ENCODE measurements around the gene MED8.
"Not testable (repeated sequence)": the region's sequence is repeated elsewhere in the genome, so short reads cannot be mapped to it uniquely, and the experiment has no call there.

MED8 gene

DNA sequence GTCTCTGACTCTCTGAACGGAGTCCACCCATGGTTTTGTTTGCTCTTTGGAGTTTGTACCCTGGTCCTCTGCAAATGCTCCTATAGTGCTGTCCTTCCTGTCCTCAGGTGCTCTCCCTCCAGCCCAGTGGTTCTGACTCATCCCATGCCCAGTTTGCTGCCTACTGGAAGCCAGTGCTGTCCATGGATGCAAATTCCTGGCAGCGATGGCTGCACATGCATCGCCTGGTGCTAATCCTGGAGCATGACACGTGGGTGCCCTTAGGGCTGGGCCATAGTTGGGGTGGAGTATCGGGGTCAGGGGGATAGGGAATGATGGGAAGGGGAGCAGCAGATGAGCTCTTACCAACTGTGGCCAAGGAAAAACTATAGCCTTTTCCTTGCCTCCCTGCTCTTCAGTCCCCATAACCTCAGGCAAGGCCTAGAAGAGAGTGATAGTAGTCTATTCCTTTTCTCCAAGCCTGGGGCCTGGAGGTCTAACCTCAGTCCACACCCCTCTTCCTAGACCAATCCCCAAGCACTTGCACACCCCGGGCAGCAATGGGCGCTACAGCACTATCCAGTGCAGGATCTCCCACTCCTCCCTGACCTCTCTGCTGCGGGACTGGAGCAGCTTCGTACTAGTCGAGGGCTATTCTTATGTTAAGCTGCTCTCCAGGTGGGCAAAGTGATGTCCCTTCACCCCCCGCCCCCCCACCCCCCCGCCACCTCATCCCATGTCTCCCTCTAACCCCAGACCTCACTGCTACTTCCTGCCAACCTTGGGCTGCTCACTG lies 32.6 kb upstream of the MED8 start:
- DNase-seq (ENCODE audit: low spot score) = no peak

DNA sequence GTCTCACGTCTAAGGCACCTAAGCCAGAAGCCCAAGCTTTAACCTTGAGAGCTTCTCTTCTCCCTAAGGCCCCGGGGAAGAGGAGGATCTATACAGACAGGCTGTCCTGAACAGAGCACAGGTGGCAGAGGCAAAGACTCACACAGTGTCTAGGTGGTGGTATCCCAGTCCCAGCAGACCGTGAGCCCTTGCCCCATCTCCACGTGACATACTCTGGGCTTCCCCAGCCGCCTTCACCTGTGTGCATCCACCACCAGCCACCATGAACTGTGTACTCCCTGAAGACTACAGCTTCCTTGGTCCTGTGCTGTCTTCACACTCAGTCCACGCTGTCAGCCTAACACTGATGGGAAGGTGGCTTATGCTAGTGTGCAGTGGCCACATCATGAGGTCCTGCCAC lies 31.8 kb upstream of the MED8 start:
- no peak for DNase-seq (ENCODE audit: low spot score)

DNA sequence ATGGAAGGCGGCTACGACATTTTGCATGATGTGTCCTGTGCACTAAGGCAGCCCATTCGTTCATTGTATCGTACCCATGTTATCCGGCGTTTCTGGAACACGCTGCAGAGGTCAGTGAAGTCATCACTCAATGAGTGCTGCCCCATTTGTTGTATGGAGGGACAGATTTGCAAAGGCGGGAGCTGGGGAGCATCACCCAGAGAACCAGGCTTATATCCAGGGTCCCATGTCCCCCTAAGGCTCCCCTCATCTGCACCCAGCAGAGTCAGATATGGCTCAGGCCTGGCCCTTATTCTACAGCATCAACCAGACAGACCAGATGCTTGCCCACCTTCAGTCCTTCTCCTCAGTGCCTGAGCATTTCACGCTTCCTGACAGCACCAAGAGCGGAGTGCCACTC lies 31.3 kb upstream of the MED8 start:
- no peak for DNase-seq (ENCODE audit: low spot score)

DNA sequence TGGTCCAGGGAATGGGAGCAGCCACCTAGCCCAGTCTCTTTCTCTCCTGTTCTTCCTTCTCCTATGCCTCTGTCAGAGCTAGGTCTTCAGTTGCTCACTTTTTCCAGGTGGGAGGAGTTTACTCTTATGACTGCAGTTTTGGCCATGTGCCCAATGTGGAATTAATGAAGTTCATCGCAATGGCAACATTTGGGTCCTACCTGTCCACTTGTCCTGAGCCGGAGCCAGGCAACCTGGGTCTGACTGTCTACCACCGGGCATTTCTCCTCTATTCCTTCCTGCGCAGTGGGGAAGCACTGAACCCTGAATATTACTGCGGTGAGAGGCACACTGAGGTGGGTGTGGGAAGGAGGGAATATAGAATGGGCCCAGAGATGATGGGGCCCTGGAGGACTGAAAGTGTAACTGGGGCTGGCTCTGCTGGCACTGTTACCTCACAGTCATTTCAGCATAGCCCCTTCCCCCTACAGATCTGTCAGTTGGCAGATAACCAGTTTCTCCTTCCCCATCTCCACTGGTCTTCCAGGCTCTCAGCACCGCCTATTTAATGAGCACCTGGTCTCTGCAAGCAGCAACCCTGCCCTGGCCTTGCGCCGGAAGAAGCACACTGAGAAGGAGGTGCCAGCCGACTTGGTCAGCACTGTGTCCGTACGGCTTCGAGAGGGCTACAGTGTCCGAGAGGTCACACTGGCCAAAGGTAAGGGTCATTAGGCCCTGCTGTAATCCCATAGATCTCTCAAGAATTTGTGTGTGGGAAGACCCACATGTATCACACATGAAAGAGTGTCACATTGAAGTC lies 30.2 kb upstream of the MED8 start:
- DNase-seq (ENCODE audit: low spot score) = no peak

DNA sequence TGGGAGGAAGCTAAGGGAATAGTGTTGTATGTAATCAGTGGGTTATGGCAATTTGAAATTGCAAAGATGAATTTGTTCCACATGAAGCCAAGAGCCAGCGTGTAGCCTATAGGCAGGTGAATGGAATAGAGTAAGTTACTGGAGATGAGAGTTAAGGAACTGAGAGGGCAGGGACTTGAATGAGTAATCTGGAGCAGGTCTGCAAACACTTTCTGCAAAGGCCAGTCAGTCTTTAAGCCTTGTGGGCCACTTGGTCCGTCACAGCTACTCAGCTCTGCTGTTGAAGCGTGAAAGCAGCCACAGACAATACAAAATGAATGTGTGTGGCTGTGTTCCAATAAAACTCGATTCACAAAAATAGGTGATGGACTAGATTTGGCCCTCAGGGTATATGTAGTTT lies 29.3 kb upstream of the MED8 start:
- no peak for DNase-seq (ENCODE audit: low spot score)

DNA sequence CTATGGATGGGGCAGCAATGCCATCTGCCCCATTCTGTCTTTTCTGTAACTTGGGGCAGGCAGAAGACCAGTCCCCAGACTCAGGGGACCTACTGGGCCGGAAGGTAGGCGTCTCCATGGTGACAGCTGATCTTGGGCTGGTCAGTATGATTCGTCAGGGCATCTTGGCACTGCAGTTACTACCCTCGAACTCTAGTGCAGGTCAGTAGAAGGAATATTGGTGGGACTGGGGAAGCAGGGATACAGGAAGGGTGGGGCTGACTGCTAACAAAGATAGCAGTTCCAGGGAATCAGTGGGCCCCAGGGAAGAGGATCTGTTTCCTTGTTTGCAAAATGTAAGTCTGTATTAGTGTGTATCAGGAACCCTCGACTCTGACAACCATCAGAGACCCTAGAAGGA lies 26.3 kb upstream of the MED8 start:
- no peak for DNase-seq (ENCODE audit: low spot score)

DNA sequence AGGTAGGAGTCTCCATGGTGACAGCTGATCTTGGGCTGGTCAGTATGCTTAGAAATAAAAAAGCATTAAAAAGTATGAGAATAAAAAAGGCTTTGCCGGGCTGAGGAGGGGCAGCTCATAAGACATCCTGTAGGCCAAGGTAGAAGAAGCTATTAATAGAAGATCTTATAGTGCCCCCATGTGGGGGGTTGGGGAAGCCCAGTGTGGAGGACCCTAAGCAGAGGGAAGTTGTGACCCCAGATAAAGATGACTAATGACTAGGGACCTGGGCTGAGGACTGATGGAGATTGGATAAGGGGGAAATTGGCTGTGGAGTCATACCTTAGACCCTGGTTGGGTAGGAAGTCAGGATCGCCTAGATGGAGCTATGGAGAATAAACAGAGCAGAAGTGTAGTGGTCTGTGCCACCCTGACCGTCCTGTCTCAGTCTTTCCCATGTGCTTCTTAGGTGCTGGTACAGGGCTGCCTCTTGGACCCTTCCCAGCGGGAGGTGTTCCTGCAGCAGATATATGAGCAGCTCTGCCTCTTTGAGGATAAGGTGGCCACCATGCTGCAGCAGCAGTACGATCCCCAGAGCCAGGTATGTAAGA lies 25.1 kb upstream of the MED8 start:
- peak; percentile 47 for DNase-seq (ENCODE audit: low spot score)

DNA sequence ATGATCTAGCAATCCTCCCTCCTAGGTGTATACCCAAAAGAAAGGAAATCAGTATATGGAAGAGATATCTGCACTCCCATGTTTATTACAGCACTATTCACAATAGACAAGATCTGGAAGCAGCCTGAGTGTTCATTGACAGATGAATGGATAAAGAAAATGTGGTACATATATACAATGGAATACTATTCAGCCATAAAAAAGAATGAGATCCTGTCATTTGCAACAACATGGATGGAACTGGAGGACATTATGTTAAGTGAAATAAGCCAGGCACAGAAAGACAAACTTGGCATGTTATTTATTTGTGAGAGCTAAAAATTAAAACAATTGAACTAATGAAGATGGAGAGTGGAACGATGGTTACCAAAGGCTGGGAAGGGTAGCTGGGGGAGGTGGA lies 23.8 kb upstream of the MED8 start:
- DNase-seq (ENCODE audit: low spot score) = not testable (repeated sequence)

DNA sequence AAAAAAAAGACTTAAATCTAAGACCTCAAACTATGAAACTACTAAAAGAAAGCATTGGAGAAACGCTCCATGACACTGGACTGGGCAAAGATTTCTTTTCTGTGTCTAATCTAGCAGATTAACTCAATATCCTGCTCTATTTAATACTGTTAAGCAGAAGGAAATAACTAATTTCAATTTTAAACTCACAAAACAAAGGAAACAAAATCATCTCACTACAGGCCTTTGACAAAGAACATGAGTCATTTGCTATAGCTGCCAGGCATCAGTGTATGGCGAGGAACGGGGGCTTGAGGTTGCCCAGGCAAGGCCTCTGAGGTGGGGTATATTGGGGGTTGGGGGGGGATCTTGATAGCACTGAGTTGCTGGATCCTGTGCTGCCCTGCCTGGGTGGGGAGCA lies 21.0 kb upstream of the MED8 start:
- no peak for DNase-seq (ENCODE audit: low spot score)

DNA sequence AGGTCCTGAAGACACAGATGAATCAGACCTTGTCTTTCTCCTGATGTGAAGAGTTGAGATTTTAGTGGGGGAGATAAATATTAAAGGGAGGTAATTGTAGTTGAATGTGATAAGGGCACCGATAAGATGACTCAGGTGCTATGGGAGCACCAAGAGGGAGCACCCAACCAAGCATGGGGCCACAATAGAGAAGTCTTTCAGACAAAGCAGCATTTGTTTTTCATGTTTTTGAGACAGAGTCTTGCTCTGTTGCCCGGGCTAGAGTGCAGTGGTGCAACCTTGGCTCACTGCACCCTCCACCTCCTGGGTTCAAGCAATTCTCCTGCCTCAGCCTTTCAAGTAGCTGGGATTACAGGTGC lies 16.3 kb upstream of the MED8 start:
- no peak for DNase-seq (ENCODE audit: low spot score)

DNA sequence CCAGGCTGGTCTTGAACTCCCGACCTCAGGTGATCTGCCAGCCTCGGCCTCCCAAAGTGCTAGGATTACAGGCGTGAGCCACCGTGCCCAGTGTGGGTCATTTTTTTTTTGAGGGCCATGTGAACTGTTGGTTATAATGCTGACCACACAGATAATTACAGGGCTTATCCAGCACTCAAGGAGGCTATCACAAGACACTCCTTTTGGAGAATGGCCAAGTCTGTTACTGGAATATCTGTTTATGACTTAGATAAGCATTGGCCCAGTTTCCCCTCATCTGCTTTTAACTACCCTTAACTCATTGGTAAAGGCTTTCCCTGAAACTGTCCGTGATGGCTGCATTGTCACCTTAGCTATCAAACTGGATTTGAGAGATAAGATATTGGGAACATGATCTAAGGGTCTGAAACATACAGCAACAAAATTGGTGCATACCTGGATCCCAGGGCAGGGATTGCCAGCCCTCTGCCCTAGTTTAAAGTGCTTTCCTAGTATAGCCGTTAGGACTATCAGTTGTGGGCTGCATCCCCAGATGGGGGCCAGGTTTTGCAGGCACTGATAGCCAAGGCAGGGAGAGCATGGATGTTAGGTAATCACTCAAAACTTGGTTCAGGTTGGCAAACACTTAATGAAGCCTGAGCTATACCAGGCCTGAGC lies 15.7 kb upstream of the MED8 start:
- no peak for DNase-seq (ENCODE audit: low spot score)

DNA sequence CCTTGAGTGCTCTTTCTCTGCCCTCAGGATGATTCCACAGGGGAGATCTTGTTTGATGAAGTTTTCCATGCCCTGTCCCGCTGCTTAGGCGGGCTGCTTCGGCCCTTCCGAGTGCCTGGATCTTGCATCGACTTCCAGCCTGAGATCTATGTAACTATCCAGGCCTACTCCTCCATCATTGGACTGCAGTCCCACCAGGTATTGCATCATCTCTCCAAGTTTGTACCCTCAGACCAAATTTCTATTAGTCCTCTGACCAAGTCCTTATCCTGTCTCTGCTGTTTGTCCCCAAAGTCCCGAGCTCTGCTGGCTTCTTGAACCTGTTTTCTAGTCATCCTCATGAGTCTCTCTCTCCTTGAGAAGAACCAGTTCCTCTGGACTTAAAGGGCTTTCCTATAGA lies 14.8 kb upstream of the MED8 start:
- DNase-seq (ENCODE audit: low spot score) = no peak

DNA sequence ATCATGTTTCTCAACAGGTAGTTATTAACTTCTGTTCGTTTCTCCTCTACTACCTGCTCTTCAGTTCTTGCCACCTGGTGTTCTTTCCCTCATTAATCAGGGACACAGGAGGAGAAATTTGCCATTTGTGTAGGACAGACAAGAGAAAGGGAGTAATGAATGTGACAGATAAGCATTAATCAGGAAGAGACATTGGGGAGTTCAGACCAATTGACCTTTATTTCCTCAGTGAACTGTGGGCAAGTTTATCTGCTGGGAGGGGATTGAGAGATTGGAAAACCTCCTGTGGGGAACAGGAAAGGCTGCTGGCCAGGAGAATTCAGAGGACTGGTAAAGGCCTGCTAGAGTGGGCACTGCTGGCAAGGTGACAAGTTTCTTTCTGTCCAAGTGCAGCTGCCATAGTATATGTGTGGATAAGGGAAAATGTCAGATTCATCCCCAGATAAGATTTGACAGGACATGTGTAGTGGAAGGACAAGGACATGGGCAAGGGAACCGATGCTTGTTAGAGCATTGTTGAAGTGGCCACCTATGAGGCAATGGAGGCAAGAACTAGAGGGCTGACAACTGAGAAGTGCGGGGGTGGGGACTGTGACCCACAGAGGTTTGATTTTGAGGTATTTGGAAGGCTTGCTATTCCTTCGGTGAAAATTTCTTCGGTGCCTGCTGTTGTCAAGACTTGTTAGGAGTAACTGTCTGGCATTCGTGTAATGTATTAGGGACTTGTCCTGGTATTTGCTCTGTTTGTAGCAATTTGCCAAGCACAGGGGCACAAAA lies 12.7 kb upstream of the MED8 start:
- no peak for DNase-seq (ENCODE audit: low spot score)

DNA sequence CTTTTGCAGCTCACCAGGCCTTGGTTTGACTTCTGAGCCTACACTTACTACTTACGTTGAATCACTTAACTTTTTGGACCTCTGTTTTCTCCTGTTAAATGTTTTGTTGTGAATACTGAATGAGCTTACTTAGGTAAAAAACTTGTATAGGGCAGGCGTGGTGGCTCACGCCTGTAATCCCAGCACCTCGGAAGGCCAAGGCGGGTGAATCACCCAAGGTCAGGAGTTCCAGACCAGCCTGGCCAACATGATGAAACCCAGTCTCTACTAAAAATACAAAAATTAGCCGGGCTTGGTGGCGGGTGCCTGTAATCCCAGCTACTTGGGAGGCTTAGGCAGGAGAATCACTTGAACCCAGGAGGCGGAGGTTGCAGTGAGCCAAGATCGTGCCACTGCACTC lies 10.8 kb upstream of the MED8 start:
- not testable (repeated sequence) for DNase-seq (ENCODE audit: low spot score)

DNA sequence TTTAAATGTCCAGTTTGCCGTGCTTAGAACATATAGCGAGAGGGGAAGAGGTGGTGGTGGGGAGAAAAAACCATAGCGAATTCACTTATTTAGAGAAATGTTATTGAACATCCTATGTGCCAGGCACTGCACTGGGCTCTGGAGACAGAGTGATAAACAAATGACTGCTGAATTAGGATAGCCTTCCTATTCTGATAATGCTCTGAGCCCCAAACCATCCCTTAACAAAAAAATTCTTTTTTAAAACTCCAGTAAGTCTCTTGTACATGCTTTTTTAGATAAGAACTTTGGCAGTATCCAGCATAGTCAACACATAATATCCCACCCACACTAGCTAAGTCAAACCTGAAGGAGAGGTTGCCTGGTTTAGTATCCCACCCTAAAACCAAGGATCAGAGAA lies 8.6 kb upstream of the MED8 start:
- DNase-seq (ENCODE audit: low spot score) = no peak

DNA sequence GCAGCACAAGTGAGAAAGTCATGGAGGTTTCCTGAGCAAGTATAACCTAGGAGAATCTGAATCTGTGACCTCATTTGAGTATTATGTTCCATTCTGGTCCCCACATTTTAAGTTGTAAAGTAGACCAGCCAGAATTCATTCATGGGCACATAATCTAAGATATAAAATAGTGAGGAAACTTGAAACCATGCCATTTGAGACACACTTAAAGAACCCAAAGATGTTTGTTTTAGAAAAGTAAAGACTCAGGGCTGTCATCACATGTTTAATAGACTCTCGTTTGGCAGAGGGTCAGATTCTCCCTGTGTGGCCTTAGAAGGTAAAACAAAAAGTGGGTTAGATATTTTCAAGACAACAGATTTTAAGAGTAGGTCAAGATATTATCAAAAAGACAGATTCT lies 6.5 kb upstream of the MED8 start:
- no peak for DNase-seq (ENCODE audit: low spot score)

DNA sequence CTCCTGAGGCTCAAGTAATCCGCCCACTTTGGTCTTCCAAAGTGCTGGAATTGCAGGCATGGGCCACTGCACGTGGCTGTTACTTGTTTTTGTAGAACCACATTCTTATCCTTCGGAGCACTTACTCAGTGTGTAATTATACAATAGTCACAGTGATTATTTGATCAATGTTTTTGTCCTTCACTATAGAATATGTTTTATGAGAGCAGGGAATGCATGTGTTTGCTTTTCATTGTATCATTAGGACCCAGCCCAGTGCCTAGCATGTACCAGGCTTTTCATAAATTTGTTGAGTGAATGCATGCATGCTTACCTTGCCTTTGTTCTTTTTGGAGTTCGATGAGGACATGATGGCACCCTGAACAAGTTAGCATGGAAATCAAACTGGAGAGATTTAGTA lies 5.9 kb upstream of the MED8 start:
- no peak for DNase-seq (ENCODE audit: low spot score)

DNA sequence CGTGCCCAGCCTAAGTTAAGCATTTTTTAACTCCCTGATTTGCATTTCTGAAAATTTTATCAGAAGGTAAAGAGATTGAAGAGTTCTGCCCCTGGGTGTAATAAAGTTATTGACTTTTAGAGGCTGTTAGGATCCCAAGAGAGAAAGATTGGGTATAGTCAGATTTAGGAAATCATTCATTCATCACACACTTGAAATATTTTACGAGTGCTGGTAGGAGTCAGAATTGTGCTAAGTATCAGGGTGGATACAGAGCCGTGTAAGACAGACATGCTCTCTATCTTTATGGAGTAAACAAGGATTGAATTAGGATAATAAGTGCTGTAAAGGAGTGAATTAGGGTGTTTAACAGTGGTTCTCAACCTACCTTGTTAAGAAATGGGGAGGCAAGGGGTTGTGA lies 3.1 kb upstream of the MED8 start:
- no peak for DNase-seq (ENCODE audit: low spot score)

DNA sequence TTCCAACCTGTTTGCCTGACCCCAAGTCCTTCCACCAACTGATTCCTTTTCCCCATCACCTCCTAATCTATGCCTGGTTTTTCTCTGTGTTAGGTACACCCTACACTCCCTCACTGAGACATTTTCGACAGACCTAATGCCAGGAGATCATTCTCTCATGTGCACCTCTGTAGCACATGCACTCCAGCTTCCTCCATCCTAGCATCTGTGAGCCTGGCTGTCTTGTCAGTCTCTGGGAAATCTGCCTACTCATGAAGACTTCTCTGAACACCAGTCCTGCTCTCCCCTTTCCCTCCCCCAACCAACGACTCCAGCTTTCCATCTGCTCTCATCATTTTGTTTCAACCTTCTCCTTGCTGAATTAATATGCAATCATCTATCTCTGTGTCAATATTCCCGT lies 987 bp downstream of the MED8 start:
- no peak for DNase-seq (ENCODE audit: low spot score)

DNA sequence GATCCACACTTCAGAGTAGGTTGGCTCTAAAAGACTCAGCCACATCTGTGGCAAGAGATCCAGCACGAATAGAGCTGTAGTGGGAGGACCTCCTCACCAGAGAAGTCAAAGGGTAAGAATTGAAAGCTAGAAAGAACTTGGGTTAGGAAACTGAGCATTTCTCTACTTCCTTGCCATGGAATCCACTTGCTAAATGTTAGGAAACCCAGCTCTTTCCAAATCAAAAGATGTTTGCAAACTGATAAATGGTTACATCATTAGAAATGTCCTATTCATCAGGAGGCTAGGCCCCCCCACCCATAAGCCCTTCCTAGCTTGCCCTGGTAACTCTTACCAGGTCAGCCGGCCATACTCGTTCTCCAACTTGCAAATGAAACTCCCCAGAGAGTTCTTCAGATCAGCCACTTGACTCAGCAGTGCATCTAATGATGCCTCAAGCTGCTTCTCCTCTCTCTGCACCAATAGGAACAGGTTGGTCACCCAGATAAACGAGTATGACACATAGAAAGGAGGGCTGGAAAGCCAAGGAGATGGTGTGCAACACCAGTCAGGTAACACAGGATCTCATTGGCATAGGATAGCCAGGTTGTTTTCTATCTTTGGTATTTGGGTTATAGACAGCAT lies 1.5 kb downstream of the MED8 start:
- DNase-seq (ENCODE audit: low spot score) = no peak

DNA sequence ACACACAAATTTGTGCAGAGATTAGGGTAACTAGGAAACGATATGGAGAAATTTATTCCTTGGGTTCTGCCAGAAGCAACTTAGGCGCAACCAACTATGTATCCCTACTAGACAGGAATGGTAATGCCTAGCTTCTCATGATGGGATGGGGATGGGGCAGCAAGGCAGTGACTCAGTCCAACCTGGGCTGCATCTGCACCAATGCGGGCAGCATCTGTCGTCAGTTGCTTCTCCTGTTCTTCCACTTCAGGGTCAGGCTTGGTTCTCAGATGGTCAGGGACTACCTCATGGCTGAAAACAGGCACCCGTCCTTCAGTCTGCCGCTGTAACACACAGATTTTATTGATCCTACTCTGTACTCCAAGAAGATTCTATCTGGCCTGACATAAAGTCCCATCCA lies 2.9 kb downstream of the MED8 start:
- DNase-seq (ENCODE audit: low spot score) = no peak

DNA sequence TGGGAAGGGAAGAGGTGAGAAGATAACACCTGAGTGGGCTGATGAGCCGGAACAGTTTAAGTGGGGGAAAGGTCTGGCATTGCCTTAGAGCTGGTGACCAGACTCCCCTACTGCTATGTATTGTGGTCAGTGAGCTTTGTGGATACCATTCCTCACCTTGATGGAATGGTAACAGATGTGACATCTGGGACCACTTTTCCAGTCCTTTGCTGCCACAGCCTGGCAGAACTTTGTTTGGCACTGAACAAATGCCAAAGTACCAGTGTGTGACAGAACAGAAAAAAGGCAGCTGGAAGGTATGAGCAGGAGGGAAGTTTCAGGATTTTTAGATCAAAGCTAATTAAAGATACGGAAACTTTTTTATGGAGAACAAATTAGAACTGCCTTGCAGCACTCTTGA lies 6.2 kb downstream of the MED8 start:
- no peak for DNase-seq (ENCODE audit: low spot score)

Measured in AG08395 (cell line).